ENCODE measurements around the gene TMEM238L. TPM values are rescaled to one million over a fixed set of nuclear protein-coding genes. Genes with fewer than 3 reads are reported as not detected.

Gene TMEM238L
- total RNA-seq, 4 donors from 2014 or later: not detected

- DNase-seq: no peak
- H3K4me3 ChIP-seq (replicated peaks in 1 of 3): no peak overlapping the region
- peaks cover 4 to 11% of the 10 kb centered on the region in 2 donors for H3K4me1 ChIP-seq
- no peaks in the 10 kb centered on the region for H3K9me3 ChIP-seq
- no peaks in the 10 kb centered on the region for H3K36me3 ChIP-seq
- no peaks in the 10 kb centered on the region for H3K27me3 ChIP-seq
- intact Hi-C loops (cut with DNase I): loop anchor here (5.0 kb wide), 1 partner anchor 95 kb away; no protein-coding TSS in a partner anchor
- H3K27ac ChIP-seq: no peak overlapping the region
- no peak for TF ChIP-seq POLR2A (IDR thresholded peaks at IDR 0.05)
- WGBS, 2 donors: 83 to 86% methylated on average over 10 of the region's 10 CpGs
Observed at GRCh38 chr17:10752696-10753095, 51.2 kb downstream of the TMEM238L start.

GRCh38 chr17:10751563-10751962 lies 52.3 kb downstream of the TMEM238L start:
- Histone ChIP-seq H3K36me3 (no peaks in the 10 kb centered on the region), H3K27me3 (no peaks in the 10 kb centered on the region), H3K9me3 (no peaks in the 10 kb centered on the region), H3K4me1 (peaks cover 1 to 7% of the 10 kb centered on the region in 2 donors), H3K4me3 (replicated peaks in 1 of 3) (no peak overlapping the region), H3K27ac (no peak overlapping the region)
- 80 to 92% methylated on average over 1 to 2 of the region's 3 CpGs for WGBS, 2 donors
- TF ChIP-seq POLR2A (IDR thresholded peaks at IDR 0.05): no peak
- no peak for TF ChIP-seq CTCF (IDR thresholded peaks at IDR 0.05)
- intact Hi-C loops (cut with DNase I): loop anchor here (5.0 kb wide), 1 partner anchor 96 kb away; no protein-coding TSS in a partner anchor
- DNase-seq: no peak

DNA sequence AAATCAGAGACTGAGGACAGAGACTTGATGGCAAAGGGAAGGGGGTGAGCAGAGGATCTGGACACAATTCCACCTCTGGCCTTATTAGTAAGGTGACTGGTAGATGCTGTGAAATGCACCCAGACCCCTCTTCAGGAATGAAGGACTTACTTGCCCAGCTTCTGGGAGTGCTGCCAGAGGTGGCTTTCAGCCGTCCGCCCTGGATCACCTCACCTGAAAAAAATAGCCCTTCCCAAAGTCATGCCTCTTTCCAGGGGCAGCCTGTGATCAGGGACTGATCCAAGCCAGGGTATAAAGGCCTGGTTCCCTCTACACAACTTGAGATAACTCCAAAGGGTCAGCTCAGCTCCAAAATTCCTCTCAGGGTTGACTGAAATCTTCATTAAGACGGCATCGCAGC lies 53.7 kb downstream of the TMEM238L start:
- H3K4me1 ChIP-seq: no peaks in the 10 kb centered on the region
- no peak overlapping the region for H3K27ac ChIP-seq
- intact Hi-C loops (cut with DNase I): loop anchor here (5.0 kb wide), 1 partner anchor 97 kb away; no protein-coding TSS in a partner anchor
- H3K9me3 ChIP-seq: no peaks in the 10 kb centered on the region
- 76 to 81% methylated on average over 4 of the region's 4 CpGs for WGBS, 2 donors
- no peak overlapping the region for H3K4me3 ChIP-seq (replicated peaks in 1 of 3)
- no peaks in the 10 kb centered on the region for H3K27me3 ChIP-seq
- no peak for TF ChIP-seq CTCF (IDR thresholded peaks at IDR 0.05)
- no peak for TF ChIP-seq POLR2A (IDR thresholded peaks at IDR 0.05)
- no peak for DNase-seq
- no peaks in the 10 kb centered on the region for H3K36me3 ChIP-seq

DNA sequence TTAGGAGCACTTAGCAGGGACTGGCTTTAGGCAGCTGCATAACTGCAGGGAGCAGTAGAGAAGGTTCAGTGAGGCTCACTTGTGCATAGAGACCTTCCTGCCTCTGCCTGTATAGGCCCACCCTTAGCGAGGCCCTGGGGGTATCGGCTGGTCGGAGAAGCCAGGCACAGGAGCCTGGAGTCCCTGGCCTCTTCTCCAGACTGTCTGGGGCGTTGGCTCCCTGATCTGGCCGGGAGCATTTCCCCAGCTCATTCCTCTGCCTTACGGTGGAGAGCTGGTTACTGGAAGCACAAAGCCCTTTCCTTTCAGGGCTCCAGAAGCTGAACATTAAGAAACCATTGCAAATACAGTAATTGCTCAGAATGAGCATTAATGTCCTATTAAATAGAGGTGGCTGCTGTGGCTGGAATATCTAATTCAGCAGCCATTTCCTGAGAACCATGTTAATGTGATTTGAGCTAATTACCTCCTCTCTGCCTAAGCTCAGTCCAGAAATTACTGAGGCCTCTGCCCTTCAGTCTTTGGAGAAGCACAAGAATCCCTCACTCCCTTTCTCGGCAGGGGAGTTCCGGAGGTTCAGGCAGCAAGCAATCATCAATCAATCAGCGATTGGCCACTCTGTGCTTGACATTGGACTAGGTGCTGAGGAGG lies 55.2 kb downstream of the TMEM238L start:
- Histone ChIP-seq H3K4me1 (no peaks in the 10 kb centered on the region), H3K4me3 (replicated peaks in 1 of 3) (no peak overlapping the region), H3K36me3 (no peaks in the 10 kb centered on the region), H3K9me3 (no peaks in the 10 kb centered on the region), H3K27me3 (no peaks in the 10 kb centered on the region), H3K27ac (no peak overlapping the region)
- intact Hi-C loops (cut with DNase I): no loop called here
- WGBS, 2 donors: 44 to 68% methylated on average over 8 of the region's 9 CpGs
- no peak for DNase-seq
- TF ChIP-seq POLR2A (IDR thresholded peaks at IDR 0.05) (no peak), CTCF (IDR thresholded peaks at IDR 0.05) (no peak)

DNA sequence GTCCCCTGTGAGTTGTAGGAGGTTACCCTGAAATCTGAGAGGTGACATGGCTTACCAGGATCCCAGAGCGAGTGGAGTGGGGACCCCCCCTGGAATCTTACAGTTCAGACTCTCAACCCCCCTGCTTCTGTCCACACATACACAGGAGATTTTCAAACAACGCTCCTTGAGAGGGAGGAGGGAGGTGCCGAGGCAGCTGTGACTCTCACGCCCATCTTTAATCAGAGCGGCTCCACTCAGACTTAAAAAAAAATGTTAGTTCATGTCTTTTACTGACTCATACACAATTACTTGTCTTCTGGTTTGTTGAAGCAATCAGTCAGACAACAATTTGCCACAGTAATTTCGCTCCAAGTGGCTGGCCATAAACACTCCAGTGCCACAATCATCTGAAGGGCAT lies 58.7 kb downstream of the TMEM238L start:
- WGBS, 2 donors: 66 to 70% methylated on average over 6 of the region's 6 CpGs
- no peak for DNase-seq
- no peaks in the 10 kb centered on the region for H3K36me3 ChIP-seq
- no peaks in the 10 kb centered on the region for H3K4me1 ChIP-seq
- intact Hi-C loops (cut with DNase I): no loop called here
- no peak overlapping the region for H3K27ac ChIP-seq
- H3K9me3 ChIP-seq: no peaks in the 10 kb centered on the region
- TF ChIP-seq POLR2A (IDR thresholded peaks at IDR 0.05): no peak
- TF ChIP-seq CTCF (IDR thresholded peaks at IDR 0.05): no peak
- H3K27me3 ChIP-seq: no peaks in the 10 kb centered on the region
- no peak overlapping the region for H3K4me3 ChIP-seq (replicated peaks in 1 of 3)

Small RNAs within 50 kb of the gene (small RNA-seq; reads per million reads assigned to genes)
- gene AC015908.2 (not detected), gene TMEM238L (not detected)

Other genes starting within 250 kb of the TMEM238L start
- gene MYH3, start 146.8 kb downstream of the TMEM238L start, total RNA-seq: 1 to 10 TPM; 3.3 to 5.4 (median 3.5) TPM
- gene SCO1, start 106.6 kb downstream of the TMEM238L start, total RNA-seq: 10 to 100 TPM; 31.2 to 36.0 (median 34.9) TPM
- 10 to 100 TPM; 16.3 to 21.4 (median 19.4) TPM for gene ADPRM, start 106.5 kb downstream of the TMEM238L start, total RNA-seq
- 10 to 100 TPM; 13.1 to 17.6 (median 15.5) TPM for gene TMEM220, start 74.1 kb downstream of the TMEM238L start, total RNA-seq
- not detected for gene PIRT, start 34.0 kb upstream of the TMEM238L start, total RNA-seq